ENCODE results near the gene EMSY.
"Not testable (repeated sequence)": the region's sequence is repeated elsewhere in the genome, so short reads cannot be mapped to it uniquely, and the experiment has no call there.

The EMSY gene

DNA sequence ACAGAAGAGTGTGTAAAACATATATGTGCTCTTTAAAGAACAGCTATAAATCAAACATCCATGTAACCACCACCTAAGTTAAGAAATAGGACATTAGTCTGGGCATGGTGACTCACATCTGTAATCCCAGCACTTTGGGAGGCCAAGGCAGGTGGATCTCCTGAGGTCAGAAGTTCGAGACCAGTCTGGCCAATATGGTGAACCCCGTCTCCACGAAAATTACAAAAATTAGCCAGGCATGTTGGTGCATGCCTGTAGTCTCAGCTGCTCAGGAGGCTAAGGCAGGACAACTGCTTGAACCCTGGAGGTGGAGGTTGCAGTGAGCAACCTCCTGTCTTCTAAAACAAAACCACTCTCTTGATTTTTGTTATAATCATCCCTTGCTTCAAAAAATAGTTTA, 122.4 kb downstream of the EMSY start:
- no peak for DNase-seq (ENCODE audit: low read depth)
- TF ChIP-seq, protein P1, sequence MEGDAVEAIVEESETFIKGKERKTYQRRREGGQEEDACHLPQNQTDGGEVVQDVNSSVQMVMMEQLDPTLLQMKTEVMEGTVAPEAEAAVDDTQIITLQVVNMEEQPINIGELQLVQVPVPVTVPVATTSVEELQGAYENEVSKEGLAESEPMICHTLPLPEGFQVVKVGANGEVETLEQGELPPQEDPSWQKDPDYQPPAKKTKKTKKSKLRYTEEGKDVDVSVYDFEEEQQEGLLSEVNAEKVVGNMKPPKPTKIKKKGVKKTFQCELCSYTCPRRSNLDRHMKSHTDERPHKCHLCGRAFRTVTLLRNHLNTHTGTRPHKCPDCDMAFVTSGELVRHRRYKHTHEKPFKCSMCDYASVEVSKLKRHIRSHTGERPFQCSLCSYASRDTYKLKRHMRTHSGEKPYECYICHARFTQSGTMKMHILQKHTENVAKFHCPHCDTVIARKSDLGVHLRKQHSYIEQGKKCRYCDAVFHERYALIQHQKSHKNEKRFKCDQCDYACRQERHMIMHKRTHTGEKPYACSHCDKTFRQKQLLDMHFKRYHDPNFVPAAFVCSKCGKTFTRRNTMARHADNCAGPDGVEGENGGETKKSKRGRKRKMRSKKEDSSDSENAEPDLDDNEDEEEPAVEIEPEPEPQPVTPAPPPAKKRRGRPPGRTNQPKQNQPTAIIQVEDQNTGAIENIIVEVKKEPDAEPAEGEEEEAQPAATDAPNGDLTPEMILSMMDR (IDR thresholded peaks at IDR 0.05; ENCODE audit: control insufficient read depth, insufficient read depth, low read depth, low read length, missing control alignments): no peak
- no peak overlapping the region for H3K4me3 ChIP-seq (ENCODE audit: control insufficient read depth, low read depth, low read length)

DNA sequence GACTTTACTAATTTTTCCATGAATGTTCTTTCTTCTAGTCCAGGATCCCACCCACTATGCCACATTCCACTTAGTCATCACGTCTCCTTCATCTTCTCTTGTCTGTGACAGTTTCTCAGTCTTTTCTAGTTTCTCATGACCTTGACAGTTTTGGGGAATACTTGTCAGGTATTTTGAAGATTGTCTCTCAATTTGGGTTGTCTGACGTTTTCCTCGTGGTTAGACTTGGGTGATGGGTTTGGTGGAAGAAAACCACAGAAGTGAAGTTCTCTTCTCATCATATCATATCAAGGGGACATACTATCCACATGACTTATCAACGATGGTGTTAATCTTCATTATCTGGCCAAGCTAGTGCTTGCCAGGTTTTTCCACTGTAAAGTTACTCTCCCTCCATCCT, 123.3 kb downstream of the EMSY start:
- TF ChIP-seq, protein P1 (IDR thresholded peaks at IDR 0.05; ENCODE audit: control insufficient read depth, insufficient read depth, low read depth, low read length, missing control alignments): no peak
- no peak overlapping the region for H3K4me3 ChIP-seq (ENCODE audit: control insufficient read depth, low read depth, low read length)
- no peak for DNase-seq (ENCODE audit: low read depth)

DNA sequence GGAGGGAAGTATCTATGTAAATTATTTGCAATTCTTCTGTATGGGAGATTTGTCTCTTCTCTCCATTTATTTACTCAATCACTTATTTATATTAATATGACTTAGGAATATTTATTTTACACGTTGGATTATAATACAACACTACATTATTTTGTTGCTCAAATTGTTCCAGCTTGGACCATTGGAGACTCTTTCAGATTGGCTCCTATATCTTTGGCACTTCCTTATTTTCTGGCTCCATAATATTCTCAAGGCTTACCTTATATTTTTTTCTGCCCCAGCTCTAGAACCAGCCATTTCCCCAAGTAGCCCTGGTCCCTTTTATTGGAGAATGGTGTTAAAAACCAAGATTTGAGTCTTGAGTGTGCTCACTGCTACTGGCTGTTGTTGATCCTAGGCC, 123.8 kb downstream of the EMSY start:
- no peak for DNase-seq (ENCODE audit: low read depth)
- TF ChIP-seq, protein P1 (IDR thresholded peaks at IDR 0.05; ENCODE audit: control insufficient read depth, insufficient read depth, low read depth, low read length, missing control alignments): no peak
- H3K4me3 ChIP-seq (ENCODE audit: control insufficient read depth, low read depth, low read length): no peak overlapping the region

DNA sequence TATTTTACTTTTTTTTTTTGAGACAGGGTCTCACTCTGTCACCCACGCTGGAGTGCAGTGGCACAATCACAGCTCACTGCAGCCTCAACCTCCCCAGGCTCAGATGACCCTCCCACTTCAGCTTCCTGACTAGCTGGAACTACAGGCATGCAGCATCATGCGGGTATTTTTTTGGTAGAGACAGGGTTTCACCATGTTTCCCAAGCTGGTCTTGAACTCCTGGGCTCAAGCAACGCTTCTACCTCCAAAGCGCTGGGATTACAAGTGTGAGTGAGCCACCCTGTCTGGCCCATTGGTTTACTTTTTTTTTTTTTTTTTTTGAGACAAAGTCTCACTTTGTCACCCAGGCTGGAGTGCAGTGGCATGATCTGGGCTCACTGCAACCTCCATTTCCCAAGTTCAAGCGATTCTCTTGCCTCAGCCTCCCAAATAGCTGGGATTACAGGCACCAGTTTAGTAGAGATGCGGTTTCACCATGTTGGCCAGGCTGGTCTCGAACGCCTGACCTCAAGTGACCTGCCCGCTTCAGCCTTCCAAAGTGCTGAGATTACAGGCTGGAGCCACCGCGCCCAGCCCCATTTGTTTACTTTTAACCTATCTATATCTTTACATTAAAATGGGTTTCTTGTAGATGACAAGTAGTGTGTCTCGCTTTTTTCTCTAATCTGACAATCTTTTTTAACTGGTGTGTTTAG, 127.5 kb downstream of the EMSY start:
- not testable (repeated sequence) for H3K4me3 ChIP-seq (ENCODE audit: control insufficient read depth, low read depth, low read length); DNase-seq (ENCODE audit: low read depth)

DNA sequence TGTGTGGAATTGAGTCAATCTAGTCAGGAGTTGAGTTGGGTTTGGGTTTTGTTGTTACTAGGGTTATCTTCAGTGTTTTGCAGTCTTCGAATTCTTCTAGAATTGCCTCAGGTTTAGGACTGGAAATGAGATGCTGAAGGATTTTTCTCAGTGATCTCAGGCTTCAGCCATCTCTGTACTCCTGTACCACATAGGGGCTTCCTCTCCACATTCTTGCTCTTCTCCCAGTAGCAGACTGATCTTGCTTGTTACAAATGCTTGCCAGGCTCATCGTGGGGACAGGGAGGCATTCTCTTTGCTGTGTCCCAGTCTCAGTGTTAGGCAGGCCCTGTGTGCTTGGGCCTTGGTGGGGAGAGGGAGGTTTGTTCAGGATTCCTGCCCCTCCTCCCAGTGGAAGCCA, 129.6 kb downstream of the EMSY start:
- TF ChIP-seq, protein P1 (IDR thresholded peaks at IDR 0.05; ENCODE audit: control insufficient read depth, insufficient read depth, low read depth, low read length, missing control alignments): no peak
- DNase-seq (ENCODE audit: low read depth): no peak
- H3K4me3 ChIP-seq (ENCODE audit: control insufficient read depth, low read depth, low read length): no peak overlapping the region

DNA sequence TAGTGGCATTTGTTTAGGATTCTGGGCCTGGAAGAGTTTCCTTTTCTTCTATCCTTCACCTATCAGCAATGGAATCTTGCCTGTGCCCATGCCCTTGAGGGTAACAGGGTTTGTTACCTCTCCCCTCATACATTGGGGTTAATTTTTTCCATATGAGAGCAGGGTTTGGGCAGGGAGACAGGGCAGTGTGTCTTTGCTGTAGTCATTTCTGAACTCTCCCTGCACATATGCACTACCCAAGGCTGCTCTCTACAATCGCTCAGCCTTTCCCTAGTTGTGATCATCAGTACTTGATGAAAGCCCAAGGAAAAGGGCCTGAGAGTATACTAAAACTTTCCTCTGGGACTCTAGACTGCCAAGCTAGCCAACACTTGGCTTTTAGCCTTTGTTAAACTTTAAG, 130.1 kb downstream of the EMSY start:
- DNase-seq (ENCODE audit: low read depth): no peak
- TF ChIP-seq, protein P1 (IDR thresholded peaks at IDR 0.05; ENCODE audit: control insufficient read depth, insufficient read depth, low read depth, low read length, missing control alignments): no peak
- no peak overlapping the region for H3K4me3 ChIP-seq (ENCODE audit: control insufficient read depth, low read depth, low read length)

DNA sequence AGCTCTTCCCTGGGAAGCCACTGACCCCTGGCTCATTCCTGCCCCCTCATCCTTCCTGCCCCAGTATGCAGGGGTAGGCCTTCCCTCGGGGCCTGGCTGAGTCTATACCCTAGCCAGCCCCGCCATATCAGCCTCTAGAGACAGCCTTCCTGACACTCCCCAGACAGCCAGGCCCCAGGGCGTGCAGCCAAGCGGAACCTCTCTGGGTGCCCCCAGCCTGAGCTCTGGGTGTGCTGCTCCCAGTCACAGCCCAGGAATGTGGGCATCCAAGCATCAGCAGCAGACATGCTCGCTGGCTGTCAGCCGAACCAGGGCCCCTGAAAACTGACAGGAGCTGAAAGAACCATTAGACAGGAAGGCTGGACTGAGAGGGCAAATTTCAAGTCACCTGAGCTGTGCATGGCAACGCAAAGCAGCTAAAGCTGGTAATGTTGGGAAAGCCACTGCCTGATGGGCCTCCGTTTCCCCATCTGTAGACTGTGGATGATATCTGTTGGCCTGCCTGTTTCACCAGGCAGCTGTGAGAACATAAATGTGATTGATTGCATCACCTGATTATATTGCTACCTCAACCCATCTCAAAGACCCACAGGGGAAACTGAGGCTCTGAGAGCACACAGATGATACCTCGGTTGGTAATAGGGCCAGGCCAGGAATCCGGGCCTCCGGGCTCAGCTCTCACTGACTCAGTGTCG, 132.6 kb downstream of the EMSY start:
- peak; percentile 18 for DNase-seq (ENCODE audit: low read depth)
- no peak overlapping the region for H3K4me3 ChIP-seq (ENCODE audit: control insufficient read depth, low read depth, low read length)
- TF ChIP-seq, protein P1 (IDR thresholded peaks at IDR 0.05; ENCODE audit: control insufficient read depth, insufficient read depth, low read depth, low read length, missing control alignments): no peak

All from AG09309 (cell line).